Measurements from ENCODE around the gene HRH3.

DNA sequence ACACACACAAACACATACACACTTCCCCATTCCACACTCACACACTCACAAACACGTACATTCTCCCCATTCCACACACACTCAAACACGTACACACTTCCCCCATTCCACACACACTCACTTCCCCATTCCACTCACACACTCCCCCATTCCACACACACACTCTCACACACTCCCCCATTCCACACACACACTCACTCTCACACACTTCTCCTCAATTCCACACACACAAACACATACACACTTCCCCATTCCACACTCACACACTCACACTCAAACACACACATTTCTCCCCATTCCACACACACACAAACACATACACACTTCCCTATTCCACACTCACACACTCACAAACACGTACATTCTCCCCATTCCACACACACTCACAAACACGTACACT is 9.6 kb upstream of the HRH3 start:
- TF ChIP-seq RAD21 (IDR thresholded peaks at IDR 0.05; ENCODE audit: low read depth) (no peak), CEBPB (IDR thresholded peaks at IDR 0.05) (no peak), CREB1 (IDR thresholded peaks at IDR 0.05; ENCODE audit: low read depth) (no peak), YY1 (IDR thresholded peaks at IDR 0.05; ENCODE audit: low read depth) (no peak), NFIC (IDR thresholded peaks at IDR 0.05) (no peak), TEAD4 (IDR thresholded peaks at IDR 0.05) (no peak), EP300 (IDR thresholded peaks at IDR 0.05; ENCODE audit: borderline replicate concordance) (no peak), TAF1 (IDR thresholded peaks at IDR 0.05; ENCODE audit: low read depth) (no peak), FOXM1 (IDR thresholded peaks at IDR 0.05; ENCODE audit: borderline replicate concordance, low read depth) (no peak), EGR1 (IDR thresholded peaks at IDR 0.05) (no peak)
- TF ChIP-seq, protein P1, sequence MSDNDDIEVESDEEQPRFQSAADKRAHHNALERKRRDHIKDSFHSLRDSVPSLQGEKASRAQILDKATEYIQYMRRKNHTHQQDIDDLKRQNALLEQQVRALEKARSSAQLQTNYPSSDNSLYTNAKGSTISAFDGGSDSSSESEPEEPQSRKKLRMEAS (IDR thresholded peaks at IDR 0.05) = no peak

Data from Ishikawa (cell line).